KMS-11 (cell line): ENCODE data around the gene STXBP1.
A peak's percentile ranks its signal among the peaks of the same experiment; 100 is the strongest.

Experiments
- H2AFZ ChIP-seq: fragments of 200-600 bp; sonication (generic); 2 replicates; pipeline ENCODE4 v1.6.1; 2016; ENCODE audit warnings: antibody characterized with exemption, mixed run types, low read depth
- H3K27ac ChIP-seq: fragments of 200-600 bp; sonication (generic); 2 replicates; pipeline ENCODE4 v1.6.1; 2016; ENCODE audit warnings: mild to moderate bottlenecking, mixed run types
- H3K27me3 ChIP-seq: fragments of 200-600 bp; sonication (generic); 2 replicates; pipeline ENCODE4 v1.6.1; 2017; ENCODE audit warnings: mild to moderate bottlenecking, low read depth, mixed run types, moderate library complexity; ENCODE audit not compliant: insufficient read depth
- H3K36me3 ChIP-seq: fragments of 200-600 bp; sonication (generic); 2 replicates; pipeline ENCODE4 v1.6.1; 2017; ENCODE audit warnings: mild to moderate bottlenecking, mixed run types; ENCODE audit not compliant: insufficient read depth
- H3K4me1 ChIP-seq: fragments of 200-600 bp; sonication (generic); 2 replicates; pipeline ENCODE4 v1.6.1; 2016; ENCODE audit warnings: mild to moderate bottlenecking, low read depth, mixed run types; ENCODE audit not compliant: poor library complexity, severe bottlenecking
- H3K4me2 ChIP-seq: fragments of 200-600 bp; sonication (generic); 2 replicates; pipeline ENCODE4 v1.7.0; 2016; ENCODE audit warnings: mild to moderate bottlenecking, mixed run types
- H3K4me3 ChIP-seq: fragments of 200-600 bp; sonication (generic); IDR thresholded peaks from 2 replicates; pipeline ENCODE4 v1.6.1; 2017; ENCODE audit warnings: low read depth, low read length, mixed read lengths; ENCODE audit not compliant: insufficient read depth
- H3K79me2 ChIP-seq: fragments of 200-600 bp; sonication (generic); 2 replicates; pipeline ENCODE4 v1.6.1; 2016; ENCODE audit warnings: low read depth, mixed run types; ENCODE audit not compliant: insufficient read depth
- H3K9ac ChIP-seq: fragments of 200-600 bp; sonication (generic); 2 replicates; pipeline ENCODE4 v1.6.1; 2016; ENCODE audit warnings: mild to moderate bottlenecking, mixed run types
- H4K20me1 ChIP-seq: fragments of 200-600 bp; sonication (generic); 2 replicates; pipeline ENCODE4 v1.6.1; 2016; ENCODE audit warnings: mild to moderate bottlenecking, mixed run types; ENCODE audit not compliant: insufficient read depth
- CTCF ChIP-seq: fragments of 200-600 bp; sonication (generic); conservative IDR thresholded peaks from 2 replicates; pipeline ENCODE4 v1.6.1; 2017; ENCODE audit warnings: low read depth, mild to moderate bottlenecking, antibody characterized with exemption, low read length, moderate library complexity, mixed read lengths

Gene STXBP1

GRCh38 chr9:127611899-127612790 is at the start of gene STXBP1:
Gene STXBP1 (plus strand): TSS chr9:127612277. CDS start chr9:127612404, 127 bp downstream.
- no peaks in the 10 kb centered on the region for H3K27me3 ChIP-seq
- peak within 1 kb of the TSS; percentile 43; the same call in 1 of the 2 replicates for H3K9ac ChIP-seq
- TF ChIP-seq CTCF = no peak
- H2AFZ ChIP-seq = peak within 1 kb of the TSS; percentile 93
- no peak within 1 kb of the TSS for H3K4me3 ChIP-seq
- no peaks in the 10 kb centered on the region for H3K36me3 ChIP-seq
- H3K4me2 ChIP-seq = peak within 1 kb of the TSS; percentile 86
- peaks cover 9% of the 10 kb centered on the region; the same call in 1 of the 2 replicates for H3K79me2 ChIP-seq
- no peaks in the 10 kb centered on the region for H4K20me1 ChIP-seq
- H3K4me1 ChIP-seq = peaks cover 38% of the 10 kb centered on the region
- H3K27ac ChIP-seq = no peak within 1 kb of the TSS

- H3K4me1 ChIP-seq = no peaks in the 10 kb centered on the region
- no peaks in the 10 kb centered on the region for H3K27me3 ChIP-seq
- H3K4me2 ChIP-seq = no peak overlapping the region
- no peaks in the 10 kb centered on the region for H4K20me1 ChIP-seq
- TF ChIP-seq CTCF = no peak
- no peak overlapping the region for H3K9ac ChIP-seq
- no peaks in the 10 kb centered on the region for H3K36me3 ChIP-seq
- H3K79me2 ChIP-seq = no peaks in the 10 kb centered on the region
- H3K4me3 ChIP-seq = no peak overlapping the region
- no peak overlapping the region for H2AFZ ChIP-seq
- no peak overlapping the region for H3K27ac ChIP-seq
These were observed 49.7 kb upstream of the STXBP1 start for GRCh38 chr9:127562279-127562796.

GRCh38 chr9:127562841-127563401 is 49.2 kb upstream of the STXBP1 start:
- Histone ChIP-seq H4K20me1 (no peaks in the 10 kb centered on the region), H3K4me2 (no peak overlapping the region), H3K9ac (no peak overlapping the region), H2AFZ (no peak overlapping the region), H3K4me1 (no peaks in the 10 kb centered on the region), H3K4me3 (no peak overlapping the region), H3K27me3 (no peaks in the 10 kb centered on the region), H3K27ac (no peak overlapping the region), H3K79me2 (no peaks in the 10 kb centered on the region), H3K36me3 (no peaks in the 10 kb centered on the region)
- TF ChIP-seq CTCF = no peak

GRCh38 chr9:127563579-127563978 is 48.5 kb upstream of the STXBP1 start:
- no peak overlapping the region for H3K27ac ChIP-seq
- H3K36me3 ChIP-seq = no peaks in the 10 kb centered on the region
- no peak overlapping the region for H3K4me3 ChIP-seq
- H3K79me2 ChIP-seq = no peaks in the 10 kb centered on the region
- no peaks in the 10 kb centered on the region for H3K4me1 ChIP-seq
- H3K27me3 ChIP-seq = no peaks in the 10 kb centered on the region
- no peaks in the 10 kb centered on the region for H4K20me1 ChIP-seq
- no peak for TF ChIP-seq CTCF
- H3K4me2 ChIP-seq = no peak overlapping the region
- H2AFZ ChIP-seq = no peak overlapping the region
- H3K9ac ChIP-seq = no peak overlapping the region
